GM21723 (cell line): ENCODE data around the gene PEAK1.

ENCODE experiments used
- ATAC-seq: cut with Tn5 transposase; IDR thresholded peaks from one replicate; pipeline ENCODE4 v1.9.1; 2021; ENCODE audit warnings: mild to moderate bottlenecking, moderate library complexity; ENCODE audit not compliant: unreplicated experiment

The PEAK1 gene

GRCh38 chr15:77361456-77361855 is 58.4 kb downstream of the PEAK1 start:
- no peak for ATAC-seq

GRCh38 chr15:77358545-77359240 is 61.2 kb downstream of the PEAK1 start:
- ATAC-seq: no peak

- no peak for ATAC-seq
These were observed 63.6 kb downstream of the PEAK1 start for GRCh38 chr15:77356305-77356704.

- ATAC-seq: no peak
These were observed 64.6 kb downstream of the PEAK1 start for GRCh38 chr15:77355321-77355720.

GRCh38 chr15:77354063-77354462 is 65.8 kb downstream of the PEAK1 start:
- no peak for ATAC-seq

- ATAC-seq: no peak
These were observed 67.0 kb downstream of the PEAK1 start for GRCh38 chr15:77352887-77353286.

- ATAC-seq: no peak
These were observed 69.1 kb downstream of the PEAK1 start for GRCh38 chr15:77350792-77351191.

- ATAC-seq: no peak
These were observed 70.2 kb downstream of the PEAK1 start for GRCh38 chr15:77349666-77350065.

- no peak for ATAC-seq
These were observed 71.4 kb downstream of the PEAK1 start for GRCh38 chr15:77348511-77348910.

GRCh38 chr15:77347197-77347596 is 72.7 kb downstream of the PEAK1 start:
- no peak for ATAC-seq

GRCh38 chr15:77346245-77347036 is 73.5 kb downstream of the PEAK1 start:
- ATAC-seq: no peak

- no peak for ATAC-seq
These were observed 77.1 kb downstream of the PEAK1 start for GRCh38 chr15:77342807-77343206.

- ATAC-seq: no peak
These were observed 79.7 kb downstream of the PEAK1 start for GRCh38 chr15:77340245-77340644.

GRCh38 chr15:77336006-77336405 is 83.9 kb downstream of the PEAK1 start:
- no peak for ATAC-seq

GRCh38 chr15:77335298-77335697 is 84.6 kb downstream of the PEAK1 start:
- ATAC-seq: no peak

- no peak for ATAC-seq
These were observed 86.7 kb downstream of the PEAK1 start for GRCh38 chr15:77333166-77333565.

- ATAC-seq: no peak
These were observed 90.7 kb downstream of the PEAK1 start for GRCh38 chr15:77329202-77329601.

GRCh38 chr15:77327844-77328529 is 91.9 kb downstream of the PEAK1 start:
- no peak for ATAC-seq

- no peak for ATAC-seq
These were observed 92.7 kb downstream of the PEAK1 start for GRCh38 chr15:77327168-77327567.

GRCh38 chr15:77326366-77326765 is 93.5 kb downstream of the PEAK1 start:
- no peak for ATAC-seq

- ATAC-seq: no peak
These were observed 107.4 kb downstream of the PEAK1 start for GRCh38 chr15:77312523-77312922.
